Stomach (tissue), 4 donors: ENCODE results near the gene FZR1.

Experiments used
- CTCF ChIP-seq, 7 experiments: fragments of 450-650 bp in 4 of 7; fragments of 200-600 bp in 3 of 7; sonication (generic) in 3 of 7; IDR thresholded peaks; one replicate each; pipeline ENCODE4 v1.5.1; 2016 to 2019; ENCODE audit warnings: antibody characterized with exemption in 7 of 7, control low read depth in 2 of 7, mild to moderate bottlenecking in 1 of 7
- POLR2A ChIP-seq, 4 donors: fragments of 450-650 bp; IDR thresholded peaks; one replicate each; pipeline ENCODE4 v1.6.1; 2016; ENCODE audit warnings: antibody characterized with exemption in 4 of 4, control low read depth in 2 of 4, mild to moderate bottlenecking in 1 of 4, moderate library complexity in 1 of 4

- TF ChIP-seq CTCF (IDR thresholded peaks at IDR 0.05) = no peak
- TF ChIP-seq POLR2A (IDR thresholded peaks at IDR 0.05) = no peak
These were observed 9.8 kb downstream of the FZR1 start for GRCh38 chr19:3515891-3516422.
